HUDEP-2 (cell line): ENCODE results near the gene EYA3.
"Not testable (repeated sequence)": the region's sequence is repeated elsewhere in the genome, so short reads cannot be mapped to it uniquely, and the experiment has no call there.

Experiments
- DNase-seq, 76 experiments: peaks; one replicate each; lab custom pipeline; 2025; ENCODE audit not compliant: unreplicated experiment in 76 of 76; lab: John Stamatoyannopoulos, UW

EYA3 gene

DNA sequence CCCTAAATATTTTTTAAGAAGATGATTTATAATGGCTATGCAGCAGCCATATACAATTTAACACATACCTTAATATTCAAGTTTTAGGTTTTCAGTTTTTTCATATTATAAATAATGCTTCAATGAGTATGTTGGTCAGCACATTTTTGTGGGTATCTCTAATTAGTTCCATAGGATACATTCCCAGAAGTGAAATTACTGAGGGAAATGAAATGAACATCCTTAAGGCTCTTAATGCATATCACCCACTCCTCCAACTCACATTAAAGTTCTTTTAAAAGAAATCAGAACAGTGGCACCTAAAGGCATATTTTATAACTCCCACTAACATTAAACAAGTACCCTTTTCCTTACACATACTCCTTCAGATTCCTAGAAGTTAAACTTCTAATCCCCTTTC is 56.1 kb downstream of the EYA3 start:
- no peak for DNase-seq

DNA sequence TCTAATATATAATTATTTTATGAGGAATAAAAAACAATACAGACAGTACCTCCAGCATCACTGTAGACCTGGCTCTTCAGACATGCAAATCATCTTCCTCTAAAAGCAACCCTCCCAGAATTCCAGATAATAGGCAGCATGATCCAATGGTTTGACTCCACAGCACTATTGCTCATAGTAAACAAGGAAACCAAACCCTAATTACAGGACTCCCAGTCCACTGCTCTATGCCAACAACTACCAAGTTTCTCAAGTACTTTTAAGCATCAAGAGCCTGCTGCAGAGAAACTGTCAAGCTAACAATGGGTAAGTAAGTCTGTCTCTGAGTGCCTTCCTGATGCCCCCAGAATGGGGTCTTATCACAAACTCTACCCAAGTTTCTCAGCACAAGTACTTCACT is 57.2 kb downstream of the EYA3 start:
- no peak for DNase-seq

DNA sequence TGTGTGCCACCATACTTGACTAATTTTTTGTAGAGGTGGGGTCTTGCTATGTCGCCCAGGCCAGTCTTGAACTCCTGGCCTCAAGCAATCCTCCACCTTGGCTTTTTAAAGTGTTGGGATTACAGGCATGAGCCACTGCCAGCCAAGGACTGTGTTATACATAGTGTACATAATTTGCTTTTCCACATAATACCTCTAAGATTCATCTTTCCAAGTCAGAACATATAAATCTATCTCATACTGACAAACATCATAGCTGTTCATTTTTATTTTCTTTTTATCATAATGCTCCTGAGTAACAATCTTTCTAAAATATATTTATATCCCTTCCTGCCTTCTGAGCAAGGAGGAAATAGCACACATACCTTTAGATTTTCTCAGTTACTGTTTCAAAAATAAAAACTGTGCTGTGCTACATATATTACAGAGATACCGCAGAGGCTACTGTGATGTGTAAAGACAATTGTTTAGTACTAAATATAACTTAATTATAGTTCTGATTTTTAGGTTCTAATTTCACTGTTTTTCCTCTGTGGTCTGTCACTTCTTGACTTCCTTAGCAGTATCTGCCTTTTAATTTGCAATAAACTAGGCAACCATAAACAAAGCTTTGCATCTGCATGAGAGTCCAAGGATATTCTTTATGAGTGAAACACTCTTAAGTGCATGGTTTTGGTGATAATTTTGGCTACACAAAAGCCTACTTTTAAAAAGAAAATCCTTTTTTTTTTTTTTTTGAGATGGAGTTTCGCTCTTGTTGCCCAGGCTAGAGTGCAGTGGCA is 59.3 kb downstream of the EYA3 start:
- no peak for DNase-seq

DNA sequence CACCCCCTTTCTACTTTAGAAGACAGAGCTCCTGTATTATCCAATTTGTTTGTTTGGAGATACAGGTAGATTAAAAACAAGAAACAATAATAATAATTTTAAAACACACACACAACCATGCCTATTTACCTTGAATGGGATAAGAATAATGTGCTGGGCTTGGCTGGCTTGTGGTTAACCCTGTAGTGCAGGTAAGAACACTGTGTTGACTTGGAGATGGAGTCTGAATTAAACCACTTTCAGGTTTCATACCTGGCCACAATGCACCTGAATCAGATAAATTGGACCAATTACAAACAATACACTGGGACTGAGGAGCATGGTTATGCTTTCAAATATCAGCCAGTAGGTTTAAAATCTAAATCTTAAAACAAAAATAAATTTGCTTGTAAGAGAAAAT is 60.8 kb downstream of the EYA3 start:
- no peak for DNase-seq

DNA sequence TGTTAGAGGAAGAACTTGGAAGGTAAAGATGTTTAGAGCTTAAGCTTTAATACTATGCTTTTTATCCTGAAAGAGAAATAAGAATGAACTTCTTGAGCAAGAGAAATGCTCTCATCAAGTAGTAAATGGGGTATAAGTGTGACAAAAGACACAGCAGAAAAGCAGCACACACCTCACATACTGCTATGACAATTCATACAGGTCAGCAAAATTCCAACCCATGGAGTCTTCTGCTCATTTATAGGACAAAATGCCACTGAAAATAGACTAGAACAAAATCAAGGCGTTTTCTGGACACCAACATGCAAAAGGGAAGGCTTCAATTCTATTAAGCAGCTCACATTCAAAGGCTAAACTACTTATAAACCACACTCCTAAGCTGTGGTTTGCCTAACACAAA is 61.2 kb downstream of the EYA3 start:
- no peak for DNase-seq

DNA sequence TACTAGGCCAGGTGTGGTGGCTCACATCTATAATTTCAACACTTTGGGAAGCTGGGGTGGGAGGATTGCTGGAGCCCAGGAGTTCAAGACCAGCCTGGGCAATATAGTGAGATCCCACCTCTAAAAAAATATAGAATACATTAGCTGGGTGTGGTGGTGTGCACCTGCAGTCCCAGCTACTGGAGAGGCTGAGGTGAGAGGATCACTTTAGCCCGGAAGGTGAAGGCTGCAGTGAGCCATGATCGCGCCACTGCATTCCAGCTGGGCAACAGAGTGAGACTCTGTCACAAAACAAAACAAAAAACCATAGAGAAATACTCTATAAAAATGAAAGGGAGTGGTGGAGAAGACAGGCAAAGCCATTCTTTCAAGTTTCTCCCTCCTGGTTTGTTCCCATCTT is 62.1 kb downstream of the EYA3 start:
- no peak for DNase-seq

DNA sequence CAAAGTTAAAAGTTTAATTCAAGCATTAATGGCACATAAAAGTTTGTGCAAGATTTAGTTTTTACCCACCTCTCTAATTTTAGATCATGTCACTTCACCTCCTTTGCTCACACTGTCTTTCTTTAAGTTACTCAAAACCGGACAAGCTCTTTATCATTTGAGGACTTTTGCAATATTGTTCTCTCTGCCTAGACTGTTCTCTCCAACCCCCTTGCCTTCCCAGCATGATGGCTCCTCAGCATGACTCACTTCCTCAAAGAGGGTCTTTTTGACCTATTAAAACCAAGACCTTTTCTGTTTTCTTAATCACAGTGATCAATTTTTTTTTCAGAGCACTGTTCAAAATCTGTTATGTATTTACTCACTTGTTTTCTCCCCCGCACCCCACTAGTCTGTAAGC is 67.3 kb downstream of the EYA3 start:
- peak in 2 of 76 experiments; percentile 1 to 4 for DNase-seq

DNA sequence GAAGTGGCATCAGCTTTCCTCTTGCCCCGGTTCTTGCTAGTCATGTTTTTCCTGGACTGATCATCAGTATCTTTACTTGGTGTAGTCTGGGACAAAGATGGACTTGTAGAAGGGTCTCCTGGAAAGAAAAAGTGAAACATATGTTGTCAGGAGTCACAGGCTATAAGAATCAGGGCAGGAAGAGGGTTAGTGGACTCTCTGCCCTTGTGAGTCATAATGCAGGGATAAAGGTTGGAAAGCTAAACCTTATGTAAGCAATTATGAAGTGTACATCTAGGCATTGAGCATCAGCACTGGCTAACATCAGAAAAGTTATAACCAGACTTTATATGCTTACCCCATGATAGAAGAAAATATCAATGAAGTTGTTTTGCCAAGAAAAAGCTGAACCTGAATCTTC is 77.4 kb downstream of the EYA3 start:
- DNase-seq, result no peak

DNA sequence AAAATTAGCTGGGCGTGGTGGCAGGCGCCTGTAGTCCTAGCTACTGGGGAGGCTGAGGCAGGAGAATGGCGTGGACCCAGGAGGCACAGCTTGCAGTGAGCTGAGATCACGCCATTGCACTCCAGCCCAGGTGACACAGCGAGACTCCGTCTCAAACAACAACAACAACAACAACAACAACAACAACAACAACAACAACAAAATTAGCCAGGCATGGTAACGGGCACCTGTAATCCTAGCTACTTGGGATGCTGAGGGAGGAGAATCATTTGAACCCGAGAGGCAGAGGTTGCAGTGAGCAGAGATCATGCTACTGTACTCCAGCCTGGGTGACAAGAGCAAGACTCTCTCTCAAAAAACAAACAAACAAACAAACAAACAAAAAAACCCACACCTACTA is 85.3 kb downstream of the EYA3 start:
- DNase-seq, result not testable (repeated sequence)

DNA sequence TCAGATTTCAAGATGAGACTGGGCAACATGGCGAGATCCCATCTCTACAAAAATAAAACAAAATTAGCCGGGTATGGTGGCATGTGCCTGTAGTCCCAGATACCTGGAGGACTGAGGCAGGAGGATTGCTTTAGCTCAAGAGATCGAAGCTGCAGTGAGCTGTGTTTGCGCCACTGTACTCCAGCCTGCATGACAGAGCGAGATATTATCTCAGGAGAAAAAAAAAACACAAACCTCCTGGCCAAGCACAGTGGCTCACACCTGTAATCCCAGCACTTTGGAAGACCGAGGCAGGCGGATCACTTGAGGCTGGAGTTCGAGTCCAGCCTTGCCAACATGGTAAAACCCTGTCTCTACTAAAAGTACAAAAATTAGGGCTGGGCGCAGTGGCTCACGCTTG is 85.8 kb downstream of the EYA3 start:
- no peak for DNase-seq

DNA sequence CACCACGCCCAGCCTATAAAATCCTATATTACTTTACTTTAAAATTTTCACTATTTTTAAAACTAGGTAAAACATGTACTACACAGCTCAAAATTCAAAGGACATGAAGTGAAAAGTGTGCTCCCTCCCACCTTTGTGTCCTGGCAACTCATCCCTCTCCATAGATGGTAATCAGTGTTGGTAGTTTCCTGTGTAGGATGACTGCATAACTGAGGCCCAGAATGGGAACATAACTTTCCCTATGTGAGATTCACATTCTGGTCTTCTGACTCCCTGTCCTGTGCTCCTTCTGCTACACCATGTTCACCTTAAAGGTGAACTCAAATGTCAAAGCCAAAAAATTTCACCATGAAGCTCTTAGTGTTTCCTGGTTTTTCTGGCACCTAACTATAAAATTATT is 89.4 kb downstream of the EYA3 start:
- DNase-seq, result no peak

DNA sequence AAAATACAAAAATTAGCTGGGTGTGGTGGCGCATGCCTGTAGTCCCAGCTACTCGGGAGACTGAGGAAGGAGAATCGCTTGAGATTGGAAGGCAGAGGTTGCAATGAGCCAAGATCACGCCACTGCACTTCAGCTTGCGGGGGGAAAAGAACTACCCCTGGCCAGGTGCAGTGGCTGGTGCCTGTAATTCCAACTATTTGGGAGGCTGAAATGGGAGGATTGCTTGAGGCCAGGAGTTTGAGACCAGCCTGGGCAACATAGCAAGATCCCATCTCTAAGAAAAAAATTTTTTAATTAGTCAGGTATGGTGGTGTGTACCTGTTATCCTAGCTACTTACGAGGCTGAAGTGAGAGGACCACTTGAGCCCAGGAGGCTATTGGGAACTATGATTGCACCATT is 93.9 kb downstream of the EYA3 start:
- not testable (repeated sequence) for DNase-seq

DNA sequence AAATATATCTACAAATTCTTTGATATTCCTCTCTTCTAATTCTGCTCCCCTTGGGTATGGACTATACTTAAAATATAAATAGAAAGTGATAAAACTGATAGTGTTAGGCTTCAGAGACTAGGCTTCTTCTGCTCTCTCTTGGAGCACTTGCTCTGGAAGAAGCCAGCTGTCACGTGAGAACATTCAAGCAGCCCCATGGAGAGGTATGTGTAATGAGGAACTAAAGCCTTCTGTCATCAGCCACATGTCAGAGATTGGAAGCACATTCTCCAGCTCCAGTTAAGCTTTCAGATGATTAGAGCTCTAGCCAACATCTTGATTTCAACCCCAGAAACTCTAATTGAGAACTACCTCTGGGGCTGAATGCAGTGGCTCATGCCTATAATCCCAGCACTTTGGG is 94.3 kb downstream of the EYA3 start:
- DNase-seq, result no peak

DNA sequence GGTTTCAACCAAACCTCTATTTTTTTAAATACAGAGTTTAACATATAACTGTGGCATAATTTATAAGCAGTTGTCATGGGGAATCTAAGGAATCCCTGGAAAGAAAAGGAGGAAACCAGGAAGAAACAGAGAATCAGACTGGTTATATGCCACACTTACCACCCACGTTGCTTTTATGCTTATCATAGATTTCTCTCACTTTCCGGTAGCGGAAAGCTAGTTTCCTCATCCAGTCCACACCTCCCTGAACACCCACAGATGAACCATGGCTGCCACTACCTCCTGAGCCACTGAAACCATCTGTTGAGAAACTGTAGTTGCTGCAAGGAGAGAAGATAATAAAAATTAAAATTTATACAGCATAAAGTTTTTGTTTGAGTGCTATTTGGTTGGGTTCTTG is 95.2 kb downstream of the EYA3 start:
- no peak for DNase-seq

DNA sequence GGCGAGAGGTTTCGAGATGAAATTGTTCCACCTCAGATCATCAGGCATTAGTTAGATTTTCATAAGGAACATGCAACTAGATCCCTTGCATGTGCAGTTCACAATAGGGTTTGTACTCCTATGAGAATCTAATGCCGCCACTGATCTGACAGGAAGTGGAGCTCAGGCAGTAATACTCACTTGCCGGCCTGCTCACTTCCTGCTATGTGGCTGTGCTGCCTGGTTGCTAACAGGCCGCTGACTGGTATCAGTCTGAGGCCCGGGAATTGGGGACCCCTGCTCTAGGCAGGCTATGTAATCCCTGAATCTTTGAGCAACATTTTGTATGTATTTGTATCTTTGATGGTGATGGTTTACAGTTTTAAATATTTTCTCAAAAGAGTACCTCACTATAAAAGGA is 96.1 kb downstream of the EYA3 start:
- no peak for DNase-seq

DNA sequence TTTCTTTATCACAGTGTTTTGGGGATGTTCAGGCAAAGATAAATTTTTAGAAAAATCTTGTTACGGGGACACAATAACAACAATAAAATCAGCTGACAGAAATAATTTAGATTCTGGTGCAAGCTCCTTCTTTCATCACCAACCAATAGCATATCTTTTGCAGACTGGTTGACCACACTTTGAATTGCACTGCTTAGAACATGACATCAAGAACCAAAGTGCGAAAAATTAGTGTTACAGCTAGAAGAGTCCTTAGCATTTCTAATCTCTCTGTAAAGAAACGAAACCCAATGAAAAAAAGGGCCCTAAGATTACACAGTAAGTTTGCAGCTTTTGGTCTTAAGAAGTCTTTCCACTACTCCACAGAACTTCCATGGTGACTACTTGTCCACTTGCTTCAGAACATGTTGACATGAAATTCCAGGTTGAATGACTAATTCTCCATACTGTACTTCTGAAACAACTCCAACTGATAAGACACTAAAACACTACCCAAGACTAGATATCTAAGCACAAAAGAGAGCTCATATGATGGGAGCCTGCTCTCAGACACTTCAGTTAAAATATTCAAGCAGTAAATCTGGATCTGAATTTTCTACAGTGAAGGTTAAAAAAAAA is 97.4 kb downstream of the EYA3 start:
- no peak for DNase-seq

DNA sequence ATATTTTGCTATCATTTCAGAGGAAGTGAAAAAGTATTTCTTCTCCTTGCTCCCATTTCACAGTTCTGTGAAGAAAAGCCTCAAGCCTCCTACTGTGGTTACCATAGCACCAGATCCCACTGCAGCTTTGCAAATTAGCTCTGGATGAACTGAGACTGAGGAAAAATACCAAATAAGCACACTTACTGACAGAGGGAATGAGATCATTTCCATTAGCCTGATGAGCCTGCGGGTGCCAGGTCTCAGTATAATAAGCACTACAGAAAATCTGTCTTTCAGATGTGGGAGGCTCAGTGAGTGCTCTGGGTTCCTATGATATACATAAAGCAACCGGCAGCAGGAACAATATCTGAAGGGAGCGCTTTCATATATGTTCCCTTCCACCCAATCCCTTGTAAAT is 107.3 kb downstream of the EYA3 start:
- DNase-seq, result no peak

DNA sequence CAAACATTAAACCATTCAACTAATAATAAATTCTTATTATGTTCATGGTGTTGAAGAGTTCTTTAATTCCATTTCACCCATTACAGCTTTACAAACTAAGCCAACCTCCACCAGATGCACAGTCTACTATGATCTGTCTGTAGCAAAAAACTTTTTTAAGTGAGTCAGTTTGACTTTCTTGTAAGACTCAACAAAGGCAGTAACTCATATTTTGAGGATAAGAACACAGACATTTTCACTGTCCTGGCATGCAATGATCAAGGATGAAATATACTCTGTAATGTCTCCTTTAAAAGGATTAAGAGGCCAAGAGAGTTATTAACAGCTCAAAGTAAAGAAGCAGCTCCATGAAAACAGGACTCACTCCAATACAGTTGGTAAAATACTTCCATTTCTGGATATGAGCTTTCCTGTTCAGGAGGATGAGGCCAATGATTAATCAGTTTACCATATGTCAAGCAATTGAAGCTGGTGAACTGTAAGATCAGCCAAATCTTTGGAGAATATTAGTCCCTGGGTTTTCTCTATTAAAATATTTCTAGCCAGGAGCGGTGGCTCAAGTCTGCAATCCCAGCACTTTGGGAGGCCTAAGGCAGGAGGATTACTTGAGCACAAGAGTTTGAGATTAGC is 108.1 kb downstream of the EYA3 start:
- no peak for DNase-seq

DNA sequence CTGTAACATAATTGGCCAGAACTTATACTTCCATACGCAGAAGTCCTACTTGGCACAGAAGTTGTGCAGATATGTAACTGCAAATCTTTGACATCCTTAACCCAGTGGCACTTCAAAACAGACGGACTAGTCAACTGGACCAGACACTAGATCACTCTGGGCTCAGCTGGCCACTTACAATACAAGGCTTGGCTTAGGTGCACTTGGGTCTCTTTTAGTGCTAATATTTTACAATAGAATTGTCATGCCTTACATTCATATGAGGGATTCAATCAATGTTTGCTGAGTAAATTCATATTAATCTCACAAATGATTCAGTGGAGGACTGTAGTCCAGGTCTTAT is 108.6 kb downstream of the EYA3 start:
- no peak for DNase-seq

DNA sequence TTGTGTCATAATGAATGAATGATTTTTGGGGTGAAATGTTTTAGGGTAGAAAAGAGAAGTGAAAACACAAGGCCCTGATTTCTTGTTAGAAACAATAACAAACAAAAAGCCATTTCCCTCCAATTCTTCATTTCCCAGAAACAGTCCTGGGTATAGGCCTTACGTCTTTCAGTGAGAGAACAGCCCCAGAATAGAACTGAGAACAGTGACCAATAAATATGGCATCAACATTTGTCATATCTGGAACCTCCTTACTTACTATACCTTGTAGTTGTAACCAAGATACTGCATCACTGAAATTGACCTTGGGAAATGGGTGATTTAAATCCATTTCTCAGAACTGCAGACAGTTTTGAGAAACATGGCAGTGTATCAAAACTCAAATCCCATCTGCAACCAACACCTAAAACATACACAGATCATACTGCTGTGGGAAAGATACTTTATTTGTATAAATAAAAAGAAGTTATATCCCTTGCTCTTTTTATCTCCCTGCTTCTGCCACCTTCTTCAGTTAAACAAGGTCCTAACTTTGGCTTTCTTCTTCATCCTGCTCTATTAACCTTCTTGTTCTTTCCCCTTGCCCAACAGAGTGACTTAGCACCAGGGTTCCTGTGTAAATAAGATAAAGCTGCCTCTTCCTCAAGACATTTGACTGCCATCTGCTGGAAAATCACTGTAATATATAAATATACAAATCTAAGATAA is 109.1 kb downstream of the EYA3 start:
- peak in 34 of 76 experiments; percentile 7 to 75 (median 42) for DNase-seq

DNA sequence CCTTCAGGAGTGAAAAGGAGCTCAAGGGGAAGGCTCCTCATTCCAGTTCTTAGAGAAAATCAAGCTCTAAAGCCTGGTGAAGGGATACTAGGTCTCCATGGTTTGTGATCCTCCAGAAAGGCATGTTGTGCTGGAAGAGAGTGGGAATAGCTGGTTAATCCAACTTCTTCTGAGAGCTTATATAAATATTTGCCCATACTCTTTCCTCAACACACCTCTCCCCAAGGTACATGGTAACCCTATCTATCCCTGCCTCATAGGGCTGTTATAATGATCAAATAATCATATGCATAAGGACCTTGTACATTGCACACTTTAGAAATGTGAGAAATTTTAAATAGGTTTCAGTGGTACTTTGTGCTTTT is 114.0 kb downstream of the EYA3 start:
- DNase-seq, result no peak
